ENCODE measurements around the gene GDF10. TPM values are rescaled to one million over a fixed set of nuclear protein-coding genes. Genes with fewer than 3 reads are reported as not detected.

Gene GDF10
- total RNA-seq, 1 donor from 2014 or later, result 14.5 TPM

DNA sequence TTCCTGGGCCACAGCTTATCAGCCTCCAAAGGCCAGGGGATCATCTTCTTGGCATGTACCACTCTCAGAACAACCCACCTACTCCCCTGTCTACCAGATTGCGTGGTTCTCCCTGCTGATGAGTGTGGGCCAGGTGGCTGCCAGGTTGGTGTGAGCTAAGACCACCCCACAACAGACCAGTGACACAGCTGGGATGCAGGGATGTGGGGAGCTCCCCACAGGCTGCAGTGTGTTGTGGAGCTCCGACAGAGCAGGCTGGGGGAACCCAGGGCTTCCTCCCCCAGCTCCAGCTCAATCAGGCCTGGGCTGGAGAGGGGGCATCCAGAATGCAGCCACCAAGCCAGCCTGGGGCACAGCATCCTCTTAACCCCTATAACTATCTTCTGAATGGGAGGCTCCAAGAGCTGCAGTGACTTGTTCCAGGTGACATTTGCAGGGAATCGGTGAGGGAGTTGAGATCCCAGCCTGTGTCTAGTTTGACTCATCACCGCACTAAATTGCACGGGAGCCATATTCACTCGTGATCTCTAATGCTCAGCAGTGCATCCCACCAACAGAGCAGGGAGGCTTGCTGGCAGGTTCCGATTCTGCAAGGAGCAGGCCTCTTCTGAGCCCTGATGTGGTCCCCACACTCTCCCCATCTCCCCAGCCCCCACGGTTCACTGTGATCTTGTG, 21.7 kb downstream of the GDF10 start:
- no peaks in the 10 kb centered on the region for H3K4me1 ChIP-seq
- H3K9me3 ChIP-seq, result no peaks in the 10 kb centered on the region
- intact Hi-C loops (cut with DNase I), result no loop called here
- DNase-seq, result no peak
- ATAC-seq, result peak in 1 of 2 donors; percentile 7
- no peak overlapping the region for H3K27ac ChIP-seq
- no peak overlapping the region for H3K4me3 ChIP-seq
- TF ChIP-seq, protein P1, sequence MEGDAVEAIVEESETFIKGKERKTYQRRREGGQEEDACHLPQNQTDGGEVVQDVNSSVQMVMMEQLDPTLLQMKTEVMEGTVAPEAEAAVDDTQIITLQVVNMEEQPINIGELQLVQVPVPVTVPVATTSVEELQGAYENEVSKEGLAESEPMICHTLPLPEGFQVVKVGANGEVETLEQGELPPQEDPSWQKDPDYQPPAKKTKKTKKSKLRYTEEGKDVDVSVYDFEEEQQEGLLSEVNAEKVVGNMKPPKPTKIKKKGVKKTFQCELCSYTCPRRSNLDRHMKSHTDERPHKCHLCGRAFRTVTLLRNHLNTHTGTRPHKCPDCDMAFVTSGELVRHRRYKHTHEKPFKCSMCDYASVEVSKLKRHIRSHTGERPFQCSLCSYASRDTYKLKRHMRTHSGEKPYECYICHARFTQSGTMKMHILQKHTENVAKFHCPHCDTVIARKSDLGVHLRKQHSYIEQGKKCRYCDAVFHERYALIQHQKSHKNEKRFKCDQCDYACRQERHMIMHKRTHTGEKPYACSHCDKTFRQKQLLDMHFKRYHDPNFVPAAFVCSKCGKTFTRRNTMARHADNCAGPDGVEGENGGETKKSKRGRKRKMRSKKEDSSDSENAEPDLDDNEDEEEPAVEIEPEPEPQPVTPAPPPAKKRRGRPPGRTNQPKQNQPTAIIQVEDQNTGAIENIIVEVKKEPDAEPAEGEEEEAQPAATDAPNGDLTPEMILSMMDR (IDR thresholded peaks at IDR 0.05), result no peak
- H3K36me3 ChIP-seq, result no peaks in the 10 kb centered on the region
- peaks cover 8% of the 10 kb centered on the region for H3K27me3 ChIP-seq (ENCODE audit: low read depth)

DNA sequence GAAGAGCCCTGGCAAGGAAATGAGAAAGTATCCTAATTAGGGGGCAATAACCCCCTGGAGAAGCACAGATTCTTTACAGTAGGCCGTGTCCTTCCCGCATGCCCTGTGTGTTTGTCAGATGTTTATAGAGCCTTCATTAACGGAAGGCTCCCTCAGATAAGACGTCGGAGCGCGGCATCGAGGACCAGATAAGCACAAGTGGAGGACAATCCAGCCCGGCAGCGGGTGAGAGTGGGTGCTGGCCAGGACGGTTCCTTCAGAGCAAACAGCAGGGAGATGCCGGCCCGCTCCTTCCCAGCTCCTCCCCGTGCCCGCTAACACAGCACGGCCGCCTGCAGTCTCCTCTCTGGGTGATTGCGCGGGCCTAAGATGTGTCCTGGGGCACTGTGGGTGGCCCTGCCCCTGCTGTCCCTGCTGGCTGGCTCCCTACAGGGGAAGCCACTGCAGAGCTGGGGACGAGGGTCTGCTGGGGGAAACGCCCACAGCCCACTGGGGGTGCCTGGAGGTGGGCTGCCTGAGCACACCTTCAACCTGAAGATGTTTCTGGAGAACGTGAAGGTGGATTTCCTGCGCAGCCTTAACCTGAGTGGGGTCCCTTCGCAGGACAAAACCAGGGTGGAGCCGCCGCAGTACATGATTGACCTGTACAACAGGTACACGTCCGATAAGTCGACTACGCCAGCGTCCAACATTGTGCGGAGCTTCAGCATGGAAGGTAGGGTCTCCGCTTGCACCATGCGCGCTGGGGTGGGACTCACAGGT, 22.5 kb downstream of the GDF10 start, which contains the start of gene GDF2:
Gene GDF2, plus strand, starts transcription at position 155 of the 762 bp plus-strand sequence. Its CDS starts 215 bp downstream, at position 370.
- peak in 1 of 2 donors; percentile 17 for ATAC-seq
- intact Hi-C loops (cut with DNase I), result no loop called here
- no peaks in the 10 kb centered on the region for H3K36me3 ChIP-seq
- TF ChIP-seq, protein P1 (IDR thresholded peaks at IDR 0.05), result no peak
- H3K27me3 ChIP-seq (ENCODE audit: low read depth), result peaks cover 8% of the 10 kb centered on the region
- no peak within 1 kb of the TSS for H3K27ac ChIP-seq
- no peaks in the 10 kb centered on the region for H3K9me3 ChIP-seq
- H3K4me3 ChIP-seq, result no peak within 1 kb of the TSS
- no peak for DNase-seq
- no peaks in the 10 kb centered on the region for H3K4me1 ChIP-seq

DNA sequence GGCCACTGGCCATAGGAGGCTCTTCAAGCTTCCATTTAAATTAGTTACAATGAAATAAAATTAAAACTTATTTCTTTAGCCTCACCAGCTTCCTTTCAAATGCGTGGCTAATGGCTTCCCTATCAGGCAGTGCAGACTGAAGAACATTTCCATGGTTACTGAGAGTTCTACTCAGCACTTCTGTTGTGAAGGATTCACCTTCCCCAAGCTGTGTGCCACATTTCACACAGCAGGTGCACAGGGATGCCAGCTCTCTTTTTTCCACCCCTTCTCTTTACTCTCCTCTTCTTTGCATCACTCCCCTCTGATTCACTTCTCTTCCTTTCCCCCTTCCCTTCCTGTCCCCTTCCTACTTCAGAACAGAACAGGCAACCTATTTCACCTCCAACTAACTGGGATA, 23.1 kb downstream of the GDF10 start:
- ATAC-seq (no peak), DNase-seq (no peak)
- Histone ChIP-seq H3K9me3 (no peaks in the 10 kb centered on the region), H3K27me3 (ENCODE audit: low read depth) (peaks cover 8% of the 10 kb centered on the region), H3K27ac (no peak overlapping the region), H3K4me3 (no peak overlapping the region), H3K4me1 (no peaks in the 10 kb centered on the region), H3K36me3 (no peaks in the 10 kb centered on the region)
- intact Hi-C loops (cut with DNase I), result no loop called here
- TF ChIP-seq, protein P1 (IDR thresholded peaks at IDR 0.05), result no peak

DNA sequence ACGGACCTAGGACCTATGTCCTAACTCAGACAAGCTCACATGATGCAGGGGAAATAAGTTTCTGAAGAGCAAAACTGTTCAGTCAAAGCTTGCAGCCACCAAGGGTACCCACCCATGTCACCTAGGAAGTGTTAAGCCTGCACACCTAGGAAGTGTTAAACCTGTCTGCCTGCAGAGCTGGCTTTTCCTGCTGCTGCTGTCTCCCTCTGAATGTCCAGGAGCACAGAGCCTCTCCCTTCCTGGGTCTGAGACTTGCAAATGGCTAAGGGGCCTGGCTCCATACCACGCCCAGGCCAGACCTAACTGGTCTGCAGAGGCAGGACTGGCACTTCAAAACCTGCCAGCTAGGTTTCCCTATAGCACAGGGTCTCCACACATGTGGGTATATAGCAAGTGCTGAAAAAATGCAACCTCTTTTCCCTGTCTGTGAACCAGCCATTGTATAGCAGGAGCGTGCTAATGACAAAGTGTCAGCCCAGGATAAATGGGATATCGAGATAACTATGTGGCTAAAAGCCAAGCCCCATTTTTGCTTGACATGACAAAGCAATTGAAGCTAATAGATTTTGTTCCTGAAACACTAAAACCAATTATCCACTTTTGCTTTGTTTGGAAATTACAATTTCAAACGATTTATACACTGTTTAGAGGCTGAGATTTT, 23.8 kb downstream of the GDF10 start:
- Histone ChIP-seq H3K4me3 (no peak overlapping the region), H3K9me3 (no peaks in the 10 kb centered on the region), H3K4me1 (no peaks in the 10 kb centered on the region), H3K36me3 (no peaks in the 10 kb centered on the region), H3K27ac (no peak overlapping the region), H3K27me3 (ENCODE audit: low read depth) (peaks cover 8% of the 10 kb centered on the region)
- TF ChIP-seq, protein P1 (IDR thresholded peaks at IDR 0.05), result no peak
- no peak for ATAC-seq
- intact Hi-C loops (cut with DNase I), result no loop called here
- DNase-seq, result no peak

All from lower lobe of right lung (tissue), 2 donors.